SW480 (cell line): Measurements from ENCODE around the gene SLC10A3.

ENCODE experiments used
- DNase-seq: peaks from one replicate; pipeline ENCODE4 v3.0.0-alpha.2; 2016; ENCODE audit warnings: low spot score

The SLC10A3 gene

DNA sequence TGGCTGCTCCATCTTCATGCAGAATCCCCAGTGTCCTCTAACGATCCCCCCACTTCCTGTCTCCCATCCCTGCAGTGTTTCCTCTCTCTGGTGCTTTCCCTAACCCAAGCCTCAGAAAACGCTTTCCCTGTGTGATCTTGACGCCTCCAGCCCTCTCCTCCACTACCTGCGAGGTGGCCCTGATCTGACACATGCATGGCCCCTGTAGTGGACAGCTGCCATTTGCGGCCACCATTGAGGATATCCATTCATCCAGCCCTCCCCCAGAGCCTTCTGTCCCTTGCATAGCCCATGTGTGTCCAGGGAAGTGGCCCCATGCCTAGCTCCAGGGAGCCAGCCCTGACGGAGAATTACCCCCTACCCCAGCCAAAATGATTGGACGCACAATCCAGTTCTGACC lies 7.1 kb downstream of the SLC10A3 start:
- no peak for DNase-seq

DNA sequence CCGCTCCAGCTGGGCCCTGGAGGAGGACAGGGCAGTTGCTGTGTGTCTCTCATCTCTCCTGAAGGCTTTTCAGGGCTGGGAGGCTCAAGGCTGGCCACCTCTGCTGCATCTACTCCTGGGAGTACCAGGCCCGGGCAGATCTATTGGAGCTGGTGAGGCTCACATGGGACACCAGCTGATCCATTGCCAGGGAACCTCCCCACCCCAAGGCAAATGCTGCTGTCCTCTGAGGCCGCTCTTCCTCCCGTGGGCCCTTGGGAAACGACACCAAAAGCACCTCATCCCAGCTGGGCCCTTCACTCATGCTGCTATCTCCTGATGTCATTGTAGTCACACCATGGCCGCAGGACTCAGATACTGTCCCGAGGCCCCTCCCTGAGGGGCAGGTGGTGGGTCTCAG lies 7.6 kb downstream of the SLC10A3 start:
- no peak for DNase-seq

DNA sequence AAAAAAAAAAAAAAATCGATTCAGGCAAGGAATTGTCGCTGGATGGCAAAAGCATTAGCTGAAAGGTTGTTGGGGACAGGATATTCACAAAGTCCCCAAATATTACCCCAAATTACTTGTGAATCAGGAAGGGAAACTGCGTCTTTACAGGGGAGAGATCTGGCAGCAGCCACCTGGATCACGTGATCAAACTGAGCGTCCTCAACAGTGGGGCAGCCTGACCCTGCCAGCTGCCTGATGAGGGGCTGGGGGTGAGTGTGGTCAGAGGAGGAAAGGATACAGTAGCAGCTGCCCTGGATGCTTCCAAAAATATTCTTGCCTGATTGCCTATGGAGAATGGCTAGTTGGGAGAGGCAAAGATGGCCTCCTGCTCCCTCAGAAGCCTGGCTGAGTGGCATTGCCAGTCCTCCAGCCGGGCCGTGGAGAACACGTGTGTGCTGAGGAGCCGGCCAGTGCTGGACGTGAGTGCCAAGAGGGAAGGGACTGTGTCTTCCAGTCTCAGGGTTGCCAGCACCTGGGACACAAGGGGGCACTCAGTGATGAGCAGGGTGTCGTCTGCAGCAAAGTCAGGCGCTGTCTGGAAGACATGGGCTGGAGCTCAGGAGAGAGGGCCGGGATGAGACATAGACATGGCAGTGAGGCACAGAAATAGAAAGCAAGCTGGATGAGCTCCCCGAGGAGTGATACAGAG lies 8.4 kb downstream of the SLC10A3 start:
- DNase-seq, result no peak

DNA sequence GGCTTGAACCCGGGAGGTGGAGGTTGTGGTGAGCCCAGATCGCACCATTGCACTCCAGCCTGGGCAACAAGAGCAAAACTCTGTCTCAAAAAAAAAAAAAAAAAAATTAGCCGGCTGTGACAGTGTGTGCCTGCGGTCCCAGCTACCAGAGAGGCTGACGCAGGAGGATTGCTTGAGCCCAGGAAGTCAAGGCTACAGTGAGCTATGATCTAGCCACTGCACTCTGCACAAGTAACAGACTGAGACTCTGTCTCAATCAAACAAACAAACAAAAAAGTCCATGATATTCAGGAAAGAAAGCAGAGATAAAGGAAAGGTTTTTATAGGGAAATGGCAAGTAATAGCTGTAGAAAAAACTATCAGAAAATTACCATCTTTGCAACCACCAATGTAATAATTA lies 9.2 kb downstream of the SLC10A3 start:
- DNase-seq, result no peak

DNA sequence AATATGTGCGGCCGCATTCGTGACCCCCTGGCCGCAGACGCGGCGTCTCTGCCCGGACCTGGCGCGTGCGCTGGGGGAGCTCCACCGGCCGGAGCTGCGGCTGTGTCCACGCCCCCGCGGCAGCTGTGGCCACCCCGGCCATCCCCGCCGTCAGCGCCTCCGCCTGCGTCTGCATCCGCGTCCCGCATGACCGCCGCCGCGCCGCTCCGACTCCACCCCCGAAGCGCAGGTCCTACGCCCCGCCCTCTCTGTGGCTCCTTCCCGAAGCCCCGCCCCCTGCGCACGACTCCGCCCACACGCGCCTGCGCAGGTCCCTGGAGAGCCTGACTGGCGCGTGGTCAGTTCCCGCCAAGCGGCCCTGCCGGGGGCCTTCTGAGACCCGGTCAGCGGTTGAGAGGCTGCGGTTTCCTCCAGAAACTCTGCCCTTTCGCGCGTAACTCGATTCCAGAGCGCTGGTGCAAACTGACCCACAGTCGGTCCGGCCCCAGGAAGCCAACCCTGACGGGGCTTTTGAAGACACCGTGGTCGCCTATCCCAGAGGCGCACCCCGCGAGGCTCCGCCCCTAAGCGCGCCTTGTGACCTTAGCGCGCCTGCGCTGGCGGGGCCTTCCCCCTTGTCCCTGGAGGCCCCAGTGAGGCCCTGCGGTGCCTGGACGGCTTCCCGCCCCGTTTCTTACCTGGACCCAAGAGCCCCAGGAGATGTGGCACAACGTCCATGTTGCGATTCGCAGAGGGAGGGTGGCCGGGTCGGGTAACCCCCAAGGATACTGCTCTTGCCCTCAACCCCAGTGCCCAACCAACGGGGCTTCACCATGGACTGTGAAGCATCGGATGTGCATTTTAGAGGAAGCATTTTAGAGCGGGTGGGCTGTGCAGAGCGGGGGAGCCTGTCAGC lies 11.5 kb downstream of the SLC10A3 start, which contains the start of gene LAGE3:
TSS of gene LAGE3 (minus strand) at position 554 of the 895 bp plus-strand sequence. CDS start at position 188, 366 bp downstream.
- DNase-seq, result peak; percentile 82

DNA sequence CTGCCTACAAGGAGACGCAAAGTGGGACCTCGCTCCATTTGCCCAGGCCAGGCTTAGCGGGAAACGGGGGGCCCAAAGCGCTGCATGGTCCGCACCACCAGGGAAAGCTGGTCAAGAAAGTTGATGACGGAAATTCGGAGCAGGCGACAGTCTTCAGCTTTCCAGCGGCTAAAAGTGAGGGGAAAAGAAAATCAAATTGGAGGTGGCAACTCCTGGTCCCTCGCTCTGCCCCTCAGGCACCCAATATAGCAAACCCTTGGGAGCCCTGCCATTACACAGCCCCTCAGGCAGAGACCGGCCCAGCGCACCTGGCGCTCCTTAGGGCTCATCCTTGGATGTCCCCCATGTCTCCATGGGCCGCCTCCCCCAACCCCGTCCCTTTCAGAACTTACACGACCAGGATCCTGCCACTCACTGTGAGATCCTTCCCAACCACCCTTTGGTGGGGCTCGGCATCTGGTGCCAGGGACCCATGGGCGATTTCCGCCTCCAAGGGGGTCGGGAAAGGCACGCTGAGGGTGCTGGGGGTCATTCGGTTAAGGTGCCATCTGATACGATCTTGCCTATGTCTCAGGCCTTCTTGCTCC lies 12.4 kb downstream of the SLC10A3 start:
- DNase-seq, result no peak

DNA sequence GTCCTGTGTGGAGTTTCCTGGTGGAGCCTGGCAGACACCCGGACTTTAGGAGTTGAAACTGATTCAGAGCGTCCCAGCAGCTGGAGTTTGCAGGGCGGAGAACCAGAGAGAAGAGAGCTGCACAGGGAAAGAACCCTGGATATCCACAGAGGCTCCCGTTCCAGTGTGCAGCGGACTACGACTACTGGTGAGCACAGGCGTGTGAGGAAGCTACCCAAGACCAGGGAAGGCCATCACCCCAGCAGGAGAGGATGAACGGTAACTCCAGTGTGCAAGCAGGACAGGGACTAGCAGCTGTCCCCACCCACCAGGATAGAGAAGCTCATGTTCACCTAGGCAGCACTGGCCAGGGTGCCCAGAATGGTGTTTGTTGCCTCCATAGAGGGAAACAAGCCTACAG lies 13.6 kb downstream of the SLC10A3 start:
- DNase-seq, result no peak

DNA sequence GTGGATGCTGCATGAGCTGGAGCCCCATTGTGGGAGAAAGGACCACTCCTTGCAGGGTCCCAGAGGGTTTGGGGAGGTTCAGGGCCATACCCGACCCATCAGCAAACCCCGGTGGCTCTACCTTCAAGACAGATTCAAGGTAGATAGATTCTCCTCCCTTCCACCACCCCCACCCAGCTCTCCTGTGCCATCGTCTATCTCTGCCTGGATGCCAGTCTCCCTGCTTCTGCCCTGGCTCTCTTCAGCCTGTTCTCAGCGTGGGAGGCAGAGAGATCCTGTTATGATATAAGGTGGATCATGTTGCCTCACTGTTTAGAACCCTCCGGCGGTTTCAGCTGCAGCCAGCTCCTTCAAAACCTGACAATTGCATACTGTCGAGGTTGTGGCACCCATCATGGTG lies 16.7 kb downstream of the SLC10A3 start:
- DNase-seq, result no peak

DNA sequence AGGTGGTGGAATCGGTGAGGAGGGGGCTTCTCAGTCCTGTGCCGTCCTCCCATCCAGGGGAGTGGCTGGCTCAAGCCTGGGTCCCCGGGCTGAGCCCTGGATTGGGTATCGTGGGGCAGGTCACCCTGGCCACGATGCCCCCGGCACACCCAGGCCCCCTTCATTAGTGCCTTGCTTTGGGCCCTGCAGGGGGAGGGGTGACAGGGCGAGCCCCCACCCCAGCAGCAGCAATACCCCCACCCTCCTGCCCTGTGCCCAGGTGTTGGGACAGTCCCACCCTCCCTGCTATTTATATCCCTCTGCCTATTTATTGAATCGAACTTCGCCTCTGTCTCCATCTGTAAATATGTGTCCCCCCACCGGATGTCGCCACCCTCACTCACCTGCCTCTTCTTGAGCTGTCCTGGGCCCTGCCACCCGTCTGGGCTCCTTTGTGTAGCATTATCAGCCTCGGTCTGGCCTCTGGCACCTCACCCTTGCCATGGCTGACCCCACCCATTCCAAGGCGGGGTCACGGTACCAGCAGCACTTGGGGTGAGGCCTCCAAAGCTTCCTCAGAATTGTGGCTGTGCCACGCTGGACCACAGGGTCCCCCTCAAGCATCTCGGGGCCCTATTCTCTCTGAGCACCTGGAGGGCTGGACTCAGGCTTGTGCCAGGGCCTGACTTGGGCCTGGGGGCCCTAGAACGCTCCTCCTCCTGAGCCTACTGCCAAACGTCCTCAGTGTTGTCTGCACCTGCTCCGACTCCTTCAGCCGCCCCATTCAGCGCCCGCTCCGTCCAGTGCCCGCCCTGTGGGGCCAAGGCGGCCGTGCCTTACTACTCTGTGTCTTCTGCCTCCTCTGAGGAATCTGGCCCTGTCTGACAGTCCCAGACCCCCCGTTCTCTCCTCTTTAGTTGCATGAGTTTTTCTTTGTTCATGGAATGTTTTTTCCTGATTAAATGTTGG lies 17.5 kb downstream of the SLC10A3 start:
- no peak for DNase-seq

DNA sequence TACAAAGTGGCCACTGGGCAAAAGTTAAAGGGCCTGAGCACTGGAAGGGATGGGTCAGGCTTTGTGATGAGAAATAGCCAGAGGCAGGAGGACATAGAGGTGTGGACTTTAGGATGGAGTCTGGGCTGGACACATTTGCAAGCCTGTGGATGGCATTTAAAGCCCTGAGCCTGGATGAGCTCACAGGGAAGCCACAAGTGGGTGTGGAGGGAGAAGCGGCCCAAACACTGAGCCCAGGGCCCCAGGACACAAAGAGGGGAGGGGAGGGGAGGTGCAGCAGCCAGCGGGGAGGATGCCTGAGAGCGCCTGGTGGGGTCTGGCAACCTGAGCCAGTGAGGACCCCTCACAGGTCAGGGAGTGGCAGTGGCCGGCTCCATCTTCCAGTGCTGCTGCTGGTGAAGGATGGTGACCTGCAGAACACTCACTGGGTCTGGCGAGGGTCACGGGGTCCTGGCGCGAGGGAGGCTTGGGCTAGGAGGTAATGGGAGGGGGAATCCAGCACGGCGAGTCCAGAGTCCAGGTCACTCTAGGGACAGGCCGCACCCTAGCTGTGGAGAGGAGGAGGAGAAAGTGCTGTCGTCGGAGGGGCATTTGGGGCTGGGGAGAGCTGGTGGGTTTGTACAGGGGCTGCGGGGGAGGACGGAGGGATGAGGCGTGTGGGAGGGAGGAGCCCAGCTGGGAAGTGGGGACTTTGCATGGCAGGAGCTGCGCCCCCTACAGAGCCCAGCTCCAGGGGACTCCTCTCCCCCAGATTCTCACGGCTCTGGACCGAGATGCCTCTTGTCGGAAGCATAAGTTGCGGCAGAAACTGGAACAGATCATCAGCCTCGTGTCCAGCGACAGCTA lies 18.4 kb downstream of the SLC10A3 start:
- no peak for DNase-seq

DNA sequence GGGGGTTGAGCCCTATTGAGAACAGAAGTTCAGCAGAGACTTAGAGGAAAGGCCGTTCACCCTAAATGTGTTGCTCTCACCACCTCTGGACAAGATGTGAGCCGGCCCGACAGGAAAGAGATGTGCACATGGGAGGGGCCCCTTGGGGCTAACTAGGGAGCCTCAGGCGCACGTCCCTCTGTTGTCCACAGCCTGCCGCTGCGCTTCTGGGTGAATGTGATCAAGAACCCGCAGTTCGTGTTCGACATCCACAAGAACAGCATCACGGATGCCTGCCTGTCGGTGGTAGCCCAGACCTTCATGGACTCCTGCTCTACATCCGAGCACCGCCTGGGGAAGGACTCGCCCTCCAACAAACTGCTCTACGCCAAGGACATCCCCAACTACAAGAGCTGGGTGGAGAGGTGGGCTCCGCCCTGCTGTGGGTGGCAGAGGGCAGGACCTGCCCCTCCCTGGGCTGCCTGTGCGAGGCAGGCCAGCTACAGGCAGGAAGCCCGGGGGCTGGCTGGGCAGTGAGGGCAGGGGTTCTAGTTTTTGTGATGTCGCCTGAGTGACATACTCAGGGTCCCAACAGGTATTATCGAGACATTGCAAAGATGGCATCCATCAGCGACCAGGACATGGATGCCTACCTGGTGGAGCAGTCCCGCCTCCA lies 19.4 kb downstream of the SLC10A3 start:
- DNase-seq, result no peak

DNA sequence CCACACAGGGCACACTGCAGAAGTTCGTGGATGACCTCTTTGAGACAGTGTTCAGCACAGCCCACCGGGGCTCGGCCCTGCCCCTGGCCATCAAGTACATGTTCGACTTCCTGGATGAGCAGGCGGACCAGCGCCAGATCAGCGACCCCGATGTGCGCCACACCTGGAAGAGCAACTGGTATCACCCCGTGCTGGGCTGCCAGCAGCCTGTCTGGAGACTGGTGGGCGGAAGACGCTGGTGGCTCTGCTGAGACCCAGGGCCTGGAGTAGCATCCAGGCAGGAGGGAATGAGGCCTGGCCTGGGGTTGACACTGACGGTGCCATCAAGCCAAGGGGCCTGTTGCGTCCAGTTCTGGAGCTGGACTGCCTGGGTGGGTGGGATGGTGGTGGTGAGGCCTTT lies 20.0 kb downstream of the SLC10A3 start:
- DNase-seq, result no peak

DNA sequence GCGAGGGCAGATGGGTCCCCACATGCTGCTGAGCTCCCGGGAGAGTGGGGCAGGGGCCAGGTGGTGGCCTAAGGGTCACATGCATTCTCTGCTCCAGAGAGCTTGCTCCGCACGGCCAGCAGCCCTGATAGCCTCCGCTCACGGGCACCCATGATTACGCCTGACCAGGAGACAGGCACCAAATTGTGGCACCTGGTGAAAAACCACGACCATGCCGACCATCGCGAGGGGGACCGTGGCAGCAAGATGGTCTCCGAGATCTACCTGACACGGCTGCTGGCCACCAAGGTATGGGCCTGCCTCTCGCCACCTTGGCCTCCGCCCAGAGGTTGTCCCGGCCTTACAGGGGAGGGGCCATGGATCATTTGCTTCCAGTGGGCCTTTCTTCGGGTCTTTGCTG lies 20.5 kb downstream of the SLC10A3 start:
- DNase-seq, result no peak

DNA sequence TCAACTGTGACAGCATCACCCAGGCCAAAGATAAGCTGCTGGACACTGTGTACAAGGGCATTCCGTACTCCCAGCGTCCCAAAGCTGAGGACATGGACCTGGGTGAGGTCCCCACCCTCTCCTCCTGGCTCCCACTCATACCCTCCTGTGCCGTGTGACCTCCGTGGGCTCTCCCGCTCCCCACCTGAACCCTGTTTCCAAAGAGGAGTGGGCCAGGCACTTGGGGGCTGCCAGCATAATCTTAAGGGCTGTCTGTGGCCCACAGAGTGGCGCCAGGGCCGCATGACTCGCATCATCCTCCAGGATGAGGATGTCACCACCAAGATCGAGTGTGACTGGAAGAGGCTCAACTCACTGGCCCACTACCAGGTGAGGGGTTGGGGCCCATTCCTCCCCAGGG lies 21.3 kb downstream of the SLC10A3 start:
- DNase-seq, result no peak

DNA sequence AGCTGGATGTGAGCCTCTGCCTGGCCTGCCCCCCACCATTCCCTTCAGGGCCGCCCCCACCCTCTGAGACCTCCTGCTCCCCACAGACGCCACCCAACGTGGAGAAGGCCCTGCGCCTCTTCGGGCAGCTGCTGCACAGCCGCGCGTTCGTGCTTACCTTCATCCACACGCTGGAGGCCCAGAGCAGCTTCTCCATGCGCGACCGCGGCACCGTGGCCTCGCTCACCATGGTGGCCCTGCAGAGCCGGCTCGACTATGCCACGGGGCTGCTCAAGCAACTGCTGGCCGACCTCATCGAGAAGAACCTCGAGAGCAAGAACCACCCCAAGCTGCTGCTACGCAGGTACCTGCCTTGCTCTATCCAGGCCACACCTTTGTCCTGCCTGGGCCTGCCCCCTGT lies 22.2 kb downstream of the SLC10A3 start:
- no peak for DNase-seq

DNA sequence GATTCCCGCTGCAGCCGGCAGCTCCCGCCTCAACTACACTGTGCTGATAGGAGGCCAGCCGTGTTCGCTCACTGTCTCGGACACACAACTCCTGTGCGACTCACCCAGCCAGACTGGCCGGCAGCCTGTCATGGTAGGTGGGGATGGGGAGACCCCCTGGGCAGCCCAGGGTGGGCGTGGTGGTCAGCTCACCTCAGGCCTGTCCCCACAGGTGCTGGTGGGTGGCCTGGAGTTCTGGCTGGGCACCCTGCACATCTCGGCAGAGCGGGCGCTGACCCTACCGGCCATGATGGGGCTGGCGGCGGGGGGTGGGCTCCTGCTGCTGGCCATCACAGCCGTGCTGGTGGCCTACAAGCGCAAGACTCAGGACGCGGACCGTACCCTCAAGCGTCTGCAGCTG lies 22.9 kb downstream of the SLC10A3 start:
- DNase-seq, result no peak

DNA sequence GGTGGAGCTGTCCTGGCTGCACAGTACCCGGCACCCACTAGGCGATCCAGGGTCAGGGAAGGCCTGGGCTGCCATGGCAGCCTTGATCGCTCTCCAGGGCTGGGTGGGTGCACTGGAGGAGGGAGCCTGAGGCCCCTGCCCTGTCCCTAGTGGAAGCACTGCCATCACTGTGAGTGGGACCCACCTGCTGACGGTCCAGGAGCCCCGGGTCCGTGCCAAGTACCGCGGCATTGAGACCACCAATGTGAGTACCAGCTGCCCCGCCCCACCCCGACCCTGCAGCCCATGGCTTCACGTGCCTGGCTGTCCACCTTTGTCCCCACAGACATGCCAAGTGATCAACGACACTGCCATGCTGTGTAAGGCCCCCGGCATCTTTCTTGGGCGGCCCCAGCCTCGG lies 23.5 kb downstream of the SLC10A3 start:
- DNase-seq, result no peak

DNA sequence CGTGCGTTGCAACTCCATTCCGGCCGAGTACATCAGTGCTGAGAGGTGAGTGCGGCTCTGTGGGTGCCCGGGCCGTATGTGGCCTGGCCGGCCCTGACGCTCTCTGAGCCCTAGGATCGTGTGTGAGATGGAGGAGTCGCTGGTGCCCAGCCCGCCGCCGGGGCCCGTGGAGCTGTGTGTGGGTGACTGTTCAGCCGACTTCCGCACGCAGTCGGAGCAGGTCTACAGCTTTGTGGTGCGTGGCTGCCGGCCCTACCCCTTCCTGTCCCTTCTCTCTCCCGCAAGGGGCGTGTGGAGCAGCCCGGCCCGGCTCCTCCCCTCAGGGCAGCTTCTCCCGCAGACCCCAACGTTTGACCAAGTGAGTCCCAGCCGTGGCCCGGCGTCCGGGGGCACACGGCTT lies 24.4 kb downstream of the SLC10A3 start:
- DNase-seq, result no peak

DNA sequence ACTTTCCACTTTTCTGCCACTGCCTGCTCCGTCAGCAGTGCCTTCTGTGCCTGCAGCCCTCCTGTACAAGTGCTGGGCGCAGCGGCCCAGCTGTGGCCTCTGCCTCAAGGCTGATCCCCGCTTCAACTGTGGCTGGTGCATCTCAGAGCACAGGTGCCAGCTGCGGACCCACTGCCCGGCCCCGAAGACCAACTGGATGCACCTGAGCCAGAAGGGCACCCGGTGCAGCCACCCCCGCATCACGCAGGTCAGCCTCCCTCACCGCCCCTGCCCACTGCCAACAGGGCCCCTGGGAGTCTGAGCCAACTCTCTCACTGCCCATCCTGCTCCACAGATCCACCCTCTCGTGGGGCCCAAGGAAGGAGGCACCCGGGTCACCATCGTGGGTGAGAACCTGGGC lies 24.8 kb downstream of the SLC10A3 start:
- DNase-seq, result no peak

DNA sequence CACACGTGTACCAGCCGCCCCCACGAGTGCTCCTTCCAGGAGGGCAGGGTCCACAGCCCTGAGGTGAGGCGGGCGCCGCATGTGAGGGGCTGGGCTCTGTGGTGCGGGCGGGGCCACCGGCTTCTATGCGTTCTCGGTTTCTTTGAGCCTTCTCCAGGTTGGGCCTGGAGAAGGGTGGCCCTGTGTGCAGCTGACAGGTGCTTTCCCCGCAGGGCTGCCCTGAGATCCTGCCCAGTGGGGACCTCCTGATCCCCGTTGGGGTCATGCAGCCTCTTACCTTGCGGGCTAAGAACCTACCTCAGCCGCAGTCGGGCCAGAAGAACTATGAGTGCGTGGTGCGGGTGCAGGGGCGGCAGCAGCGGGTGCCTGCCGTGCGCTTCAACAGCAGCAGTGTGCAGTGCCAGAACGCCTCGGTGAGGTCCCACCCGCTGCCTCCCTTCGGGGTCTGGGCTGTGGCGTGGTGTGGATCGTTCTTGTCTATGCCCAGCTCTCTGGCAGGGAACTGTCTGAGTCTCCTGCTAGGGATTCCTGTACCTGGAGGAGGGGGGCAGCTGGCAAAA lies 25.5 kb downstream of the SLC10A3 start:
- no peak for DNase-seq
